Measurements from ENCODE around the gene OPCML.
A peak's percentile ranks its signal among the peaks of the same experiment; 100 is the strongest.

OPCML gene

GRCh38 chr11:132892876-132893275, 639.4 kb downstream of the OPCML start:
- H3K36me3 ChIP-seq (replicated peaks): no peaks in the 10 kb centered on the region
- in situ Hi-C loops (cut with HindIII; ENCODE audit: low pct_ligation_motif_present, low sequenced_read_pairs): no loop called here
- no peak for DNase-seq
- no peaks in the 10 kb centered on the region for H3K27me3 ChIP-seq (replicated peaks)
- TF ChIP-seq CTCF (IDR thresholded peaks at IDR 0.05; ENCODE audit: low read depth, low read length, missing control alignments): no peak
- H3K27ac ChIP-seq: no peak overlapping the region
- no peak overlapping the region for H3K4me3 ChIP-seq (ENCODE audit: low read depth, low read length)

- no peak overlapping the region for H3K27ac ChIP-seq
- no peak for DNase-seq
- in situ Hi-C loops (cut with HindIII; ENCODE audit: low pct_ligation_motif_present, low sequenced_read_pairs): no loop called here
- H3K36me3 ChIP-seq (replicated peaks): no peaks in the 10 kb centered on the region
- TF ChIP-seq CTCF (IDR thresholded peaks at IDR 0.05; ENCODE audit: low read depth, low read length, missing control alignments): no peak
- no peak overlapping the region for H3K4me3 ChIP-seq (ENCODE audit: low read depth, low read length)
- no peaks in the 10 kb centered on the region for H3K27me3 ChIP-seq (replicated peaks)
Measured at GRCh38 chr11:132888226-132888625, 644.1 kb downstream of the OPCML start.

- H3K27me3 ChIP-seq (replicated peaks): no peaks in the 10 kb centered on the region
- no peaks in the 10 kb centered on the region for H3K36me3 ChIP-seq (replicated peaks)
- in situ Hi-C loops (cut with HindIII; ENCODE audit: low pct_ligation_motif_present, low sequenced_read_pairs): no loop called here
- DNase-seq: peak; percentile 76
- TF ChIP-seq CTCF (IDR thresholded peaks at IDR 0.05; ENCODE audit: low read depth, low read length, missing control alignments): no peak
- no peak overlapping the region for H3K4me3 ChIP-seq (ENCODE audit: low read depth, low read length)
- peak overlapping the region; percentile 21 for H3K27ac ChIP-seq
Measured at GRCh38 chr11:132886335-132886734, 646.0 kb downstream of the OPCML start.

GRCh38 chr11:132883241-132883640, 649.1 kb downstream of the OPCML start:
- in situ Hi-C loops (cut with HindIII; ENCODE audit: low pct_ligation_motif_present, low sequenced_read_pairs): no loop called here
- Histone ChIP-seq H3K27me3 (replicated peaks) (no peaks in the 10 kb centered on the region), H3K36me3 (replicated peaks) (no peaks in the 10 kb centered on the region), H3K27ac (no peak overlapping the region), H3K4me3 (ENCODE audit: low read depth, low read length) (no peak overlapping the region)
- no peak for TF ChIP-seq CTCF (IDR thresholded peaks at IDR 0.05; ENCODE audit: low read depth, low read length, missing control alignments)
- no peak for DNase-seq

- no peak for TF ChIP-seq CTCF (IDR thresholded peaks at IDR 0.05; ENCODE audit: low read depth, low read length, missing control alignments)
- no peaks in the 10 kb centered on the region for H3K27me3 ChIP-seq (replicated peaks)
Measured at GRCh38 chr11:132881622-132882021, 650.7 kb downstream of the OPCML start.

GRCh38 chr11:132878111-132878510, 654.2 kb downstream of the OPCML start:
- no peaks in the 10 kb centered on the region for H3K36me3 ChIP-seq (replicated peaks)
- H3K27me3 ChIP-seq (replicated peaks): no peaks in the 10 kb centered on the region
- in situ Hi-C loops (cut with HindIII; ENCODE audit: low pct_ligation_motif_present, low sequenced_read_pairs): no loop called here
- no peak for DNase-seq
- no peak overlapping the region for H3K27ac ChIP-seq
- no peak overlapping the region for H3K4me3 ChIP-seq (ENCODE audit: low read depth, low read length)
- TF ChIP-seq CTCF (IDR thresholded peaks at IDR 0.05; ENCODE audit: low read depth, low read length, missing control alignments): no peak

More at GRCh38 chr11:132881622-132882021, 650.7 kb downstream of the OPCML start:
- in situ Hi-C loops (cut with HindIII; ENCODE audit: low pct_ligation_motif_present, low sequenced_read_pairs): no loop called here
- no peak overlapping the region for H3K4me3 ChIP-seq (ENCODE audit: low read depth, low read length)
- no peaks in the 10 kb centered on the region for H3K36me3 ChIP-seq (replicated peaks)
- no peak for DNase-seq
- no peak overlapping the region for H3K27ac ChIP-seq
